GDM1 (cell line): ENCODE data around the gene OR52B2.
"Not testable (repeated sequence)": the region's sequence is repeated elsewhere in the genome, so short reads cannot be mapped to it uniquely, and the experiment has no call there.

Experiments used
- DNase-seq: peaks from one replicate; lab custom pipeline; 2025; lab: John Stamatoyannopoulos, UW

Gene OR52B2

GRCh38 chr11:6152126-6152525 lies 18.0 kb downstream of the OR52B2 start:
- no peak for DNase-seq

GRCh38 chr11:6151117-6151516 lies 19.0 kb downstream of the OR52B2 start:
- no peak for DNase-seq

GRCh38 chr11:6143737-6144136 lies 26.4 kb downstream of the OR52B2 start:
- not testable (repeated sequence) for DNase-seq

- no peak for DNase-seq
Measured at GRCh38 chr11:6142936-6143335, 27.2 kb downstream of the OR52B2 start.

- DNase-seq: not testable (repeated sequence)
Measured at GRCh38 chr11:6135936-6136335, 34.2 kb downstream of the OR52B2 start.

GRCh38 chr11:6132431-6132830 lies 37.7 kb downstream of the OR52B2 start:
- no peak for DNase-seq

GRCh38 chr11:6129635-6130034 lies 40.5 kb downstream of the OR52B2 start:
- no peak for DNase-seq

- no peak for DNase-seq
Measured at GRCh38 chr11:6129011-6129410, 41.1 kb downstream of the OR52B2 start.

- DNase-seq: no peak
Measured at GRCh38 chr11:6127881-6128280, 42.2 kb downstream of the OR52B2 start.

GRCh38 chr11:6124245-6124644 lies 45.9 kb downstream of the OR52B2 start:
- DNase-seq: no peak
